GM18507 (cell line): ENCODE measurements around the gene KIF3C.
"Not testable (repeated sequence)": the region's sequence is repeated elsewhere in the genome, so short reads cannot be mapped to it uniquely, and the experiment has no call there.

Experiments
- DNase-seq: peaks from one replicate; pipeline ENCODE4 v3.0.0; 2011; ENCODE audit warnings: low read depth; ENCODE audit not compliant: insufficient read length; ENCODE audit errors: extremely low spot score
- FAIRE-seq: peaks from 2 replicates; lab custom pipeline; 2011; peaks lifted over from hg19 to GRCh38; lab: Jason Lieb, UNC

Gene KIF3C

GRCh38 chr2:25928668-25929067 is 53.6 kb downstream of the KIF3C start:
- DNase-seq (no peak), FAIRE-seq (no peak)

- DNase-seq = no peak
- no peak for FAIRE-seq
Measured at GRCh38 chr2:25926984-25927756, 55.1 kb downstream of the KIF3C start.

- DNase-seq = no peak
- FAIRE-seq = no peak
Measured at GRCh38 chr2:25922501-25922900, 59.8 kb downstream of the KIF3C start.

GRCh38 chr2:25920786-25921415 is 61.4 kb downstream of the KIF3C start:
- no peak for FAIRE-seq
- no peak for DNase-seq

GRCh38 chr2:25920336-25920735 is 62.0 kb downstream of the KIF3C start:
- no peak for DNase-seq
- no peak for FAIRE-seq

- FAIRE-seq (no peak), DNase-seq (no peak)
Measured at GRCh38 chr2:25917832-25918231, 64.5 kb downstream of the KIF3C start.

- not testable (repeated sequence) for DNase-seq, FAIRE-seq
Measured at GRCh38 chr2:25917411-25917810, 64.9 kb downstream of the KIF3C start.

- FAIRE-seq, DNase-seq: not testable (repeated sequence)
Measured at GRCh38 chr2:25915944-25916772, 66.1 kb downstream of the KIF3C start.

GRCh38 chr2:25915411-25915810 is 66.9 kb downstream of the KIF3C start:
- FAIRE-seq, DNase-seq: not testable (repeated sequence)

- not testable (repeated sequence) for DNase-seq, FAIRE-seq
Measured at GRCh38 chr2:25913696-25913973, 68.7 kb downstream of the KIF3C start.

GRCh38 chr2:25912851-25913695 is 69.2 kb downstream of the KIF3C start:
- no peak for FAIRE-seq
- DNase-seq = no peak

- not testable (repeated sequence) for FAIRE-seq, DNase-seq
Measured at GRCh38 chr2:25909574-25909973, 72.7 kb downstream of the KIF3C start.

- no peak for FAIRE-seq
Measured at GRCh38 chr2:25905126-25905525, 77.2 kb downstream of the KIF3C start.

GRCh38 chr2:25903216-25903776 is 79.0 kb downstream of the KIF3C start:
- no peak for FAIRE-seq

More at GRCh38 chr2:25905126-25905525, 77.2 kb downstream of the KIF3C start:
- DNase-seq = no peak

GRCh38 chr2:25899404-25899970 is 82.8 kb downstream of the KIF3C start:
- DNase-seq (no peak), FAIRE-seq (no peak)

More at GRCh38 chr2:25903216-25903776, 79.0 kb downstream of the KIF3C start:
- no peak for DNase-seq

GRCh38 chr2:25897506-25897905 is 84.8 kb downstream of the KIF3C start:
- FAIRE-seq = no peak
- no peak for DNase-seq

GRCh38 chr2:25896308-25896707 is 86.0 kb downstream of the KIF3C start:
- not testable (repeated sequence) for FAIRE-seq, DNase-seq

- no peak for DNase-seq
- no peak for FAIRE-seq
Measured at GRCh38 chr2:25895610-25896009, 86.7 kb downstream of the KIF3C start.

GRCh38 chr2:25895018-25895417 is 87.3 kb downstream of the KIF3C start:
- FAIRE-seq = no peak
- DNase-seq = no peak
